Kidney (tissue), 14 donors: Measurements from ENCODE around the gene USP33. TPM values are rescaled to one million over a fixed set of nuclear protein-coding genes. Genes with fewer than 3 reads are reported as not detected.

Experiments
- DNase-seq, 5 donors: peaks; one replicate each; pipeline ENCODE4 v3.0.0-alpha.2; 2013 to 2020
- FAIRE-seq: peaks from 2 replicates; lab custom pipeline; 2012; peaks lifted over from hg19 to GRCh38; lab: Jason Lieb, UNC
- H3K27ac ChIP-seq, 2 donors: one replicate each; pipeline ENCODE4 v1.7.0; 2013; ENCODE audit warnings: low read depth in 2 of 2, low read length in 2 of 2, inconsistent platforms in 1 of 2
- H3K27me3 ChIP-seq: one replicate; pipeline ENCODE4 v1.7.1; 2013; ENCODE audit warnings: low read length, inconsistent platforms; ENCODE audit not compliant: control insufficient read depth, insufficient read depth
- H3K36me3 ChIP-seq, 3 donors: one replicate each; pipeline versions ENCODE4 v1.7.0 to v1.7.1; 2013; ENCODE audit warnings: low read length in 3 of 3, control low read depth in 1 of 3, inconsistent platforms in 1 of 3; ENCODE audit not compliant: insufficient read depth in 3 of 3, control insufficient read depth in 2 of 3
- H3K4me1 ChIP-seq, 3 donors: one replicate each; pipeline versions ENCODE4 v1.7.0 to v1.7.1; 2013; ENCODE audit warnings: low read length in 3 of 3, inconsistent platforms in 1 of 3, low read depth in 1 of 3; ENCODE audit not compliant: control insufficient read depth in 2 of 3, insufficient read depth in 2 of 3
- H3K4me3 ChIP-seq, 3 donors: one replicate each; pipeline versions ENCODE4 v1.7.0 to v1.8.1; 2013; ENCODE audit warnings: low read length in 3 of 3, control low read depth in 1 of 3, inconsistent platforms in 1 of 3
- H3K9ac ChIP-seq, 3 donors: one replicate each; pipeline versions ENCODE4 v1.7.0 to v1.7.1; 2013; ENCODE audit warnings: low read length in 3 of 3, control low read depth in 1 of 3, inconsistent platforms in 1 of 3
- H3K9me3 ChIP-seq, 3 donors: one replicate each; pipeline versions ENCODE4 v1.7.0 to v1.7.1; 2013; ENCODE audit warnings: low read length in 3 of 3, control low read depth in 1 of 3, inconsistent platforms in 1 of 3; ENCODE audit not compliant: control insufficient read depth in 2 of 3, insufficient read depth in 1 of 3
- CTCF ChIP-seq: IDR thresholded peaks from 3 replicates; pipeline ENCODE4 v1.5.1; 2012; ENCODE audit warnings: mild to moderate bottlenecking, moderate library complexity, borderline replicate concordance; ENCODE audit not compliant: insufficient read depth; ENCODE audit errors: extremely low read depth
- intact Hi-C: fragments of 100-400 bp; cut with DNase I; formaldehyde crosslinking; loops from one replicate; pipeline ENCODE4 v1.11.1; 2022
- polyA plus RNA-seq: library from polyadenylated mRNA; stranded (reverse); fragments of 350-450 nt; fragmentation: Illumina TruSeq; extraction: RNeasy Lipid Tissue Mini Kit (QIAGEN cat#74804); gene quantifications from one replicate; pipeline ENCODE4 v1.2.3, GENCODE V29; 2014; ENCODE audit warnings: low read depth, low replicate concordance; ENCODE audit not compliant: insufficient read depth
- total RNA-seq: library from RNA; stranded (reverse); fragmentation: NEBNext Ultra II Directional; extraction: Animal tissue kit (Norgen Biotek cat#: 25700); gene quantifications from one replicate; pipeline ENCODE4 v1.2.1, GENCODE V29; 2021
- donor health status: control.
- donor health status: control.
- donor health status: control.
- donor health status: control.
- donor health status: control.
- donor health status: DM: yes; HTN: yes; CAD: no.
- donor health status: Normal renal cell carcinoma (clear cell type).

USP33 gene
- total and polyA plus RNA-seq, 2 donors from 2014 or later = 25.7 to 63.3 TPM

- no peak for TF ChIP-seq CTCF
Observed at GRCh38 chr1:77783141-77783540, 23.5 kb upstream of the USP33 start.

GRCh38 chr1:77781683-77782082, 22.0 kb upstream of the USP33 start:
- Histone ChIP-seq H3K9ac (no peak overlapping the region), H3K4me1 (no peaks in the 10 kb centered on the region), H3K4me3 (no peak overlapping the region), H3K27me3 (no peaks in the 10 kb centered on the region), H3K36me3 (peaks cover 0 to 5% (median 2%) of the 10 kb centered on the region in 3 donors), H3K27ac (no peak overlapping the region), H3K9me3 (no peaks in the 10 kb centered on the region)
- TF ChIP-seq CTCF = no peak
- DNase-seq = no peak
- no peak for FAIRE-seq
- intact Hi-C loops = no loop called here

More at GRCh38 chr1:77783141-77783540, 23.5 kb upstream of the USP33 start:
- Histone ChIP-seq H3K9ac (no peak overlapping the region), H3K9me3 (no peaks in the 10 kb centered on the region), H3K4me1 (no peaks in the 10 kb centered on the region), H3K27me3 (no peaks in the 10 kb centered on the region), H3K4me3 (no peak overlapping the region), H3K36me3 (peaks cover 0 to 5% (median 2%) of the 10 kb centered on the region in 3 donors), H3K27ac (no peak overlapping the region)
- DNase-seq = no peak
- intact Hi-C loops = no loop called here
- FAIRE-seq = no peak

GRCh38 chr1:77779529-77780281, 20.1 kb upstream of the USP33 start, which contains the start of gene MIGA1:
Gene MIGA1, plus strand, starts transcription at chr1:77779649. Its CDS starts 3,604 bp downstream, at chr1:77783253.
- Histone ChIP-seq H3K36me3 (peaks cover 0 to 3% (median 2%) of the 10 kb centered on the region in 3 donors), H3K9me3 (no peaks in the 10 kb centered on the region), H3K4me3 (peak within 1 kb of the TSS; percentile 79 to 96 (median 81)), H3K4me1 (no peaks in the 10 kb centered on the region), H3K27me3 (no peaks in the 10 kb centered on the region), H3K9ac (peak within 1 kb of the TSS; percentile 41 to 94 (median 72)), H3K27ac (peak within 1 kb of the TSS; percentile 26 to 67)
- FAIRE-seq (peak; percentile 88), DNase-seq (peak; percentile 93 to 97 (median 94))
- TF ChIP-seq CTCF = no peak
- intact Hi-C loops = no loop called here
